22Rv1 (cell line): ENCODE measurements around the gene POGK.

Experiments
- ZFX ChIP-seq: fragments of 450-650 bp; IDR thresholded peaks from 2 replicates; pipeline ENCODE4 v1.6.1; 2017; ENCODE audit warnings: antibody characterized with exemption, borderline replicate concordance
- TF ChIP-seq, protein P1 (sequence below): fragments of 450-650 bp; IDR thresholded peaks from 2 replicates; pipeline ENCODE4 v1.5.1; 2017; ENCODE audit warnings: mild to moderate bottlenecking

DNA sequence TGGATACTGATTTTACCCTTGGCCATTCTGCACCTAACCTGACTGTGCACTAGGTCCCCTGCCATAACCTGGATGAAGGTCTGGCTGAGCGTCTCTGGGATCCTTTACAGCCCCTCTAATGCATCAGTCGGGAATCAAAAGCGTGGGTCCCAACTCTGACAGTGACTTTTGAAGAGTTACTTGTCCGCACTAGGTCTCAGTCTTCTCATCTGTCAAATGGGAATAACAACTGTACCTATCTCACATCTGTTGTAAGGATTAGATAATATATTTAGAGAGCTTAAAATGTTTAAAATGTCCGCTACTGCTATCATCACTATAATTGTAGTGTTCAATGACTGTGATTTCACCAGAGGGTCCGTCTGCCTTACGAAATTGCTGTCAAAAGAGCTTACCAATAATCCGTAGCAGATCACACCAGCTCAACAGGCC is 36.0 kb downstream of the POGK start:
- TF ChIP-seq, protein P1, sequence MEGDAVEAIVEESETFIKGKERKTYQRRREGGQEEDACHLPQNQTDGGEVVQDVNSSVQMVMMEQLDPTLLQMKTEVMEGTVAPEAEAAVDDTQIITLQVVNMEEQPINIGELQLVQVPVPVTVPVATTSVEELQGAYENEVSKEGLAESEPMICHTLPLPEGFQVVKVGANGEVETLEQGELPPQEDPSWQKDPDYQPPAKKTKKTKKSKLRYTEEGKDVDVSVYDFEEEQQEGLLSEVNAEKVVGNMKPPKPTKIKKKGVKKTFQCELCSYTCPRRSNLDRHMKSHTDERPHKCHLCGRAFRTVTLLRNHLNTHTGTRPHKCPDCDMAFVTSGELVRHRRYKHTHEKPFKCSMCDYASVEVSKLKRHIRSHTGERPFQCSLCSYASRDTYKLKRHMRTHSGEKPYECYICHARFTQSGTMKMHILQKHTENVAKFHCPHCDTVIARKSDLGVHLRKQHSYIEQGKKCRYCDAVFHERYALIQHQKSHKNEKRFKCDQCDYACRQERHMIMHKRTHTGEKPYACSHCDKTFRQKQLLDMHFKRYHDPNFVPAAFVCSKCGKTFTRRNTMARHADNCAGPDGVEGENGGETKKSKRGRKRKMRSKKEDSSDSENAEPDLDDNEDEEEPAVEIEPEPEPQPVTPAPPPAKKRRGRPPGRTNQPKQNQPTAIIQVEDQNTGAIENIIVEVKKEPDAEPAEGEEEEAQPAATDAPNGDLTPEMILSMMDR, result no peak
- TF ChIP-seq ZFX, result no peak
